K562 (cell line): ENCODE results near the gene MCAT. TPM values are rescaled to one million over a fixed set of nuclear protein-coding genes. Genes with fewer than 3 reads are reported as not detected.
A peak's percentile ranks its signal among the peaks of the same experiment; 100 is the strongest.

Experiments used
- CXXC5 ChIP-seq: fragments of 250-450 bp; sonication (Bioruptor Pico); IDR thresholded peaks from 2 replicates; pipeline ENCODE4 v1.8.0; 2022; ENCODE audit warnings: inconsistent platforms, mild to moderate bottlenecking, moderate library complexity
- FOS ChIP-seq: IDR thresholded peaks from 3 replicates; pipeline ENCODE4 v1.6.1; 2011; ENCODE audit not compliant: insufficient read length; ENCODE audit errors: extremely low read depth
- MBD2 ChIP-seq: sonication (generic); IDR thresholded peaks from 2 replicates; pipeline ENCODE4 v1.6.1; 2016; ENCODE audit warnings: low read depth, borderline replicate concordance
- REST ChIP-seq, 2 experiments: fragments of 450-650 bp; formaldehyde crosslinking in 1 of 2; IDR thresholded peaks; 2 replicates each; pipeline versions ENCODE4 v1.4.0 to v1.6.1; 2014 to 2020; ENCODE audit warnings: mild to moderate bottlenecking in 2 of 2, borderline replicate concordance in 1 of 2, low read depth in 1 of 2
- SP2 ChIP-seq: IDR thresholded peaks from 2 replicates; pipeline ENCODE4 v1.6.1; 2011; ENCODE audit warnings: mild to moderate bottlenecking, low read depth, low read length, moderate library complexity; ENCODE audit not compliant: poor library complexity, severe bottlenecking; ENCODE audit errors: extremely low read depth
- SREBF1 ChIP-seq: fragments of 150-350 bp; IDR thresholded peaks from 2 replicates; pipeline ENCODE4 v1.6.1; 2014; ENCODE audit warnings: antibody characterized with exemption, low read depth, low read length, borderline replicate concordance
- ZBTB26 ChIP-seq: fragments of 450-650 bp; formaldehyde crosslinking; IDR thresholded peaks from 2 replicates; pipeline ENCODE4 v1.4.0; 2022; ENCODE audit warnings: missing genetic modification characterization
- ZFP91 ChIP-seq: sonication (generic); formaldehyde crosslinking; IDR thresholded peaks from 2 replicates; pipeline ENCODE4 v1.8.0; 2022; ENCODE audit warnings: mild to moderate bottlenecking, missing genetic modification reagents
- ZMIZ1 ChIP-seq, 2 experiments: fragments of 150-350 bp in 1 of 2; IDR thresholded peaks; 2 replicates each; pipeline ENCODE4 v1.6.1; 2012 to 2016; ENCODE audit warnings: low read depth in 2 of 2, low read length in 2 of 2, mild to moderate bottlenecking in 1 of 2, moderate library complexity in 1 of 2
- ZNF436 ChIP-seq: fragments of 250-450, 450-650 bp; sonication (Bioruptor Pico); formaldehyde crosslinking; IDR thresholded peaks from 2 replicates; pipeline ENCODE4 v1.7.0; 2020; ENCODE audit warnings: mild to moderate bottlenecking
- polyA plus RNA-seq, 8 experiments: library from polyadenylated mRNA; depleted of rRNA in 4 of 8; stranded (reverse) in 5 of 8; unstranded in 3 of 8; fragments of >200 nt; fragmentation: Nextera tagmentation in 2 of 8; fragmentation: Illumina TruSeq in 1 of 8; extraction: Ambion mirVana in 2 of 8; extraction: Trizol in 1 of 8; gene quantifications; 2 replicates each; pipeline versions ENCODE4 v1.2.1 to v1.2.3, GENCODE V29; 2011 to 2014; ENCODE audit warnings: inconsistent platforms in 1 of 8, missing spikeins in 1 of 8
- total RNA-seq, 7 experiments: library from RNA; depleted of rRNA in 6 of 7; stranded (reverse); fragments of >200 nt in 6 of 7; fragmentation: Illumina TruSeq in 2 of 7; extraction: Trizol in 2 of 7; gene quantifications; 2 replicates each; pipeline versions ENCODE4 v1.2.1 to v1.2.3, GENCODE V29; 2011 to 2021; ENCODE audit warnings: low replicate concordance in 1 of 7

The MCAT gene
- total and polyA plus RNA-seq, 9 of the 15 experiments (the other 6 are each of a cell fraction or from before 2014, with no cell fraction given), result 3.3 to 27.8 (median 13.9) TPM

GRCh38 chr22:43088984-43089717, 54.0 kb downstream of the MCAT start, which contains the start of gene TTLL1 (continued):
- no peak for TF ChIP-seq REST (IDR thresholded peaks at IDR 0.05; ENCODE audit: borderline replicate concordance)
- no peak for TF ChIP-seq REST (CRISPR knock-in tag; IDR thresholded peaks at IDR 0.05; ENCODE audit: low read depth)
- TF ChIP-seq MBD2, result no peak
- TF ChIP-seq FOS, result no peak
- peak; percentile 54; the same call in 1 of the 2 replicates for TF ChIP-seq SREBF1
- TF ChIP-seq ZNF436, result no peak
- TF ChIP-seq ZMIZ1 (IDR thresholded peaks at IDR 0.05; ENCODE audit: low read depth in 2 of 2, low read length in 2 of 2), result no peak
- TF ChIP-seq SP2, result no peak
- TF ChIP-seq ZFP91, result no peak
- peak; percentile 89 for TF ChIP-seq CXXC5
- TF ChIP-seq ZBTB26, result no peak
